ENCODE data around the gene SH3RF3.

SH3RF3 gene

DNA sequence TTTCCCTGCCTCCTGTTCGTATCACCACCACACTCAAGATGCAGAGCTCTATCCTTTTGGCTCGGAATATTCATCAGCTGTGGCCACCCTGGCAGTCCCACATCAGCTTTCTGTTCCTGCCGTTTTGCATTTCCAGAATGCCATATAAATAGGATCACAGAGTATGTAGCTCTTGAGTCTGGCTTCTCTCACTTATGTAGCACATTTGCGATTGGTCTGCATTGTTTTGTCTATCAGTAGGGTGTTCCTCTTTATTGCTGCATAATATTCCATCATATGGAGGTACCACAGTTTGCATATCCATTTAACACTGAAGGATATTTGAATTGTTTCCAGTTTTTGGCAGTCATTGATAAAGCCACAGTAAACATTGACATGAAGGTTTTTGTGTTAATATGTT lies 104.6 kb downstream of the SH3RF3 start:
- H3K4me3 ChIP-seq (ENCODE audit: low read depth, low read length): no peak overlapping the region
- DNase-seq (ENCODE audit: low read depth): no peak
- TF ChIP-seq, protein P1, sequence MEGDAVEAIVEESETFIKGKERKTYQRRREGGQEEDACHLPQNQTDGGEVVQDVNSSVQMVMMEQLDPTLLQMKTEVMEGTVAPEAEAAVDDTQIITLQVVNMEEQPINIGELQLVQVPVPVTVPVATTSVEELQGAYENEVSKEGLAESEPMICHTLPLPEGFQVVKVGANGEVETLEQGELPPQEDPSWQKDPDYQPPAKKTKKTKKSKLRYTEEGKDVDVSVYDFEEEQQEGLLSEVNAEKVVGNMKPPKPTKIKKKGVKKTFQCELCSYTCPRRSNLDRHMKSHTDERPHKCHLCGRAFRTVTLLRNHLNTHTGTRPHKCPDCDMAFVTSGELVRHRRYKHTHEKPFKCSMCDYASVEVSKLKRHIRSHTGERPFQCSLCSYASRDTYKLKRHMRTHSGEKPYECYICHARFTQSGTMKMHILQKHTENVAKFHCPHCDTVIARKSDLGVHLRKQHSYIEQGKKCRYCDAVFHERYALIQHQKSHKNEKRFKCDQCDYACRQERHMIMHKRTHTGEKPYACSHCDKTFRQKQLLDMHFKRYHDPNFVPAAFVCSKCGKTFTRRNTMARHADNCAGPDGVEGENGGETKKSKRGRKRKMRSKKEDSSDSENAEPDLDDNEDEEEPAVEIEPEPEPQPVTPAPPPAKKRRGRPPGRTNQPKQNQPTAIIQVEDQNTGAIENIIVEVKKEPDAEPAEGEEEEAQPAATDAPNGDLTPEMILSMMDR (IDR thresholded peaks at IDR 0.05; ENCODE audit: insufficient read depth, low read depth, low read length, missing control alignments): no peak

DNA sequence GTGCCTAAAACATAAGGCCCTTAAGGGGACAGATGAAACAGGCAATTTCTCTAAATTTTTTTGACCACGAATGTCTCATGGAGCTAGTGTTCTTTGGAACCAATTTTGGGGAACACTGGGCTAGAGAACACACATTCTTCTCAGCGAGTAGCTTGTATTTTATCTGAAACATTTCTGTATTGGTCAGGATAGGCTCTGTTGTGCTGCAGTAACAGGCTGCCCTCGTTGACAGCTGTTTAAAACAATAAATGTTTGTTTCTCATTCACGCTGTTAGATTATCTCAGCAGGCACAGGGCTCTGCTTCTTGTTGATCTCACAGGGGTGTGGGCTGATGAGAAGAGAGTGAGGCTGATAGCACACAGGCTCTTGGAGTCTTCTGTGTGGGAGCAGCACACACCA lies 105.3 kb downstream of the SH3RF3 start:
- DNase-seq (ENCODE audit: low read depth): no peak
- no peak overlapping the region for H3K4me3 ChIP-seq (ENCODE audit: low read depth, low read length)
- TF ChIP-seq, protein P1 (IDR thresholded peaks at IDR 0.05; ENCODE audit: insufficient read depth, low read depth, low read length, missing control alignments): no peak

DNA sequence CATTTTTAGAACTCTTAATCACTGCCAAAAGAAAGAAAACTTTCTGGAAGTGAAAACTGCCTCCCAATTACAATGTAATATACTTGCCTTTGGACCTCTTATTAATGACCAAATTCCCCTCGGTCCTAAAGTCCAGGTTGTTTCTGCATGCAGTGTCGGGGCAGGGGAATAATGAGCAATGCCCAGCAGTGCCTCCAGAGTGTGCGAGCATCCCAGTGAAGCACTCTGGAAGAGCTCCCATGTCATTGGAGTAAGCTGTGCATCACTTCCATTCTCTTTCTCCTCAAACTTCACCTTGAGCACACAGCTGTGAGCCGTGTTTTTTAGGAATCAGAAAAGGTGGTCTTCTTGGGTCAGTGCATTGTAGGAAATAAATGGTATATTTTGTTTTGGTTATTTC lies 107.1 kb downstream of the SH3RF3 start:
- no peak overlapping the region for H3K4me3 ChIP-seq (ENCODE audit: low read depth, low read length)
- TF ChIP-seq, protein P1 (IDR thresholded peaks at IDR 0.05; ENCODE audit: insufficient read depth, low read depth, low read length, missing control alignments): no peak
- no peak for DNase-seq (ENCODE audit: low read depth)

DNA sequence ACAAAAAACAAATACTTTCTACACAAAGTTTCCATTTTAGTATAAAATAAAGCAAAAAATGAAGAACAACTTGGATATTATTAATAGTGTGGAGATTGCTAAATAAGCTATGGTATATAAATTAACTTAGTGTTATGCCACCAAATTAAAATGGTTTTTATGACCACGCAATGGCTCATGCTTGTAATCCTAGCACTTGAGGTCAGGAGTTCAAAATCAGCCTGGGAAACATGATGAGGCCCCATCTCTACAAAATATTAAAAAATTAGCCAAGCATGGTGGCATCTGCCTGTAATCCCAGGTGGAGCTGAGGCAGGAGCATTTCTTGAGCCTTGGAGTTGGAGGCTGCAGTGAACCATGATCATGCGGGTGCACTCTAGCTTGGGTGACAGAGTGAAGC lies 108.8 kb downstream of the SH3RF3 start:
- H3K4me3 ChIP-seq (ENCODE audit: low read depth, low read length): no peak overlapping the region
- TF ChIP-seq, protein P1 (IDR thresholded peaks at IDR 0.05; ENCODE audit: insufficient read depth, low read depth, low read length, missing control alignments): no peak
- DNase-seq (ENCODE audit: low read depth): no peak

DNA sequence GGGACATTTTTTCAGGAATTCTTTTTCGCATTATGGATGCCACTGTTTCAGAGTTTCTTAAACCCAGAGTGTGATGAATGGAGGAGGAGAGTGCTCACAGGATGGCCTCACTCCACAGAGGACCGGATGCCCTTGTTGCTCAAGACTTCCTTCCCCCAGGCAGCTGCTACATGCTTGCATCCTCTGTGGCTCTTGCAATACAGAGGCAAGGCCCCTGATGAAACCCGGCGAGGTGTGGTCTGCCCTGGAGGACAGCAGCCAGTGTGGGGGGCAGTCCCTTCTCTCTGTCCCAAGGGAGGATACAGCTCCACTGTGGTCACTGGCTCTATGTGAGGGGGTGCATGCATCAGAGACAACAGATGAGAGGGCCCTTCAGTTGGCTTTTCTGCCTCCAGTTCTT lies 109.6 kb downstream of the SH3RF3 start:
- DNase-seq (ENCODE audit: low read depth): peak; percentile 86
- TF ChIP-seq, protein P1 (IDR thresholded peaks at IDR 0.05; ENCODE audit: insufficient read depth, low read depth, low read length, missing control alignments): no peak
- H3K4me3 ChIP-seq (ENCODE audit: low read depth, low read length): no peak overlapping the region

DNA sequence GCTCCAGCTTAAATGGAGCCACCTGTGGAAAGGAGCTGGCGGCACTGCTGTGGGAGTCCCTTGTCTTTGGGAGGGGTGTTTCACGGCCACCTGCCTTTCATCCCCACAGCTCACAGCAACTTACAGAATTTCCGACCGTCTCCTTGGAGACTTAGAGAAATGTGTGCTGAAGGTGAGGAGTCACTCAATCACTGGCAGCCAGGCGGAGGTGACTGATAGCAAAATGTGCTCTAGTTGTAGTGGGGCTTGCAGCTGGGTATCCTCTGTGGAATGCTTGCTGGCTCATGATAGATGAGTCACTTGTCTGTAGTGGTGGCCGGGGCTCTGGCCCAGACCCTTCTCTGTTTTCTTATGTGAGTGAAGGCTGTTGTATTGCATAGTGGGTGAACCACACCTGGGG lies 110.7 kb downstream of the SH3RF3 start:
- TF ChIP-seq, protein P1 (IDR thresholded peaks at IDR 0.05; ENCODE audit: insufficient read depth, low read depth, low read length, missing control alignments): no peak
- H3K4me3 ChIP-seq (ENCODE audit: low read depth, low read length): no peak overlapping the region
- DNase-seq (ENCODE audit: low read depth): no peak

DNA sequence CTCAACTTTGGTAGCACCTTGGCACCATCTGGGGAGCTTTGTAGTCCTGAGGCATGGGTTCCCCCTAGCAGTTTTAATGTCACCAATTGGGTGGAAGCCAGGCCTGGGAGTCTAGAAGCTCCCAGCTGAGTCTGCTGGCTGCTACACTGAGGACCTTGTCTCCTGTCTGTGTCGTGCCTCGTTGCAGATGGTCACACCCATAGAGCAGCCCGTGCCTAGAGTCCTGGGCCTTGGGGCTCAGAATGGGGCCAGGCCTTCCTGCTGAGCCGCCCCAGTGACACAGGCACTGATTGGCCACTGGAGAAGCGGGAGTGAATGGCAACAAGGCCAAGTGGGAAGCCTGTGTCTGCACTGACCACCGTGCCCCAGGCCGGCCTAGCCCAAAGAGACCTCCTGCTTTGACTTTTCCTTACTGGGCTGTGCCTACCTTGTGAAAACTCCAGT lies 113.2 kb downstream of the SH3RF3 start:
- H3K4me3 ChIP-seq (ENCODE audit: low read depth, low read length): no peak overlapping the region
- TF ChIP-seq, protein P1 (IDR thresholded peaks at IDR 0.05; ENCODE audit: insufficient read depth, low read depth, low read length, missing control alignments): no peak
- no peak for DNase-seq (ENCODE audit: low read depth)
